ENCODE results near the gene HSF4.

The HSF4 gene

GRCh38 chr16:67200491-67200890 is 35.9 kb downstream of the HSF4 start:
- in situ Hi-C loops (cut with MboI; ENCODE audit: low sequenced_read_pairs), result no loop called here

DNA sequence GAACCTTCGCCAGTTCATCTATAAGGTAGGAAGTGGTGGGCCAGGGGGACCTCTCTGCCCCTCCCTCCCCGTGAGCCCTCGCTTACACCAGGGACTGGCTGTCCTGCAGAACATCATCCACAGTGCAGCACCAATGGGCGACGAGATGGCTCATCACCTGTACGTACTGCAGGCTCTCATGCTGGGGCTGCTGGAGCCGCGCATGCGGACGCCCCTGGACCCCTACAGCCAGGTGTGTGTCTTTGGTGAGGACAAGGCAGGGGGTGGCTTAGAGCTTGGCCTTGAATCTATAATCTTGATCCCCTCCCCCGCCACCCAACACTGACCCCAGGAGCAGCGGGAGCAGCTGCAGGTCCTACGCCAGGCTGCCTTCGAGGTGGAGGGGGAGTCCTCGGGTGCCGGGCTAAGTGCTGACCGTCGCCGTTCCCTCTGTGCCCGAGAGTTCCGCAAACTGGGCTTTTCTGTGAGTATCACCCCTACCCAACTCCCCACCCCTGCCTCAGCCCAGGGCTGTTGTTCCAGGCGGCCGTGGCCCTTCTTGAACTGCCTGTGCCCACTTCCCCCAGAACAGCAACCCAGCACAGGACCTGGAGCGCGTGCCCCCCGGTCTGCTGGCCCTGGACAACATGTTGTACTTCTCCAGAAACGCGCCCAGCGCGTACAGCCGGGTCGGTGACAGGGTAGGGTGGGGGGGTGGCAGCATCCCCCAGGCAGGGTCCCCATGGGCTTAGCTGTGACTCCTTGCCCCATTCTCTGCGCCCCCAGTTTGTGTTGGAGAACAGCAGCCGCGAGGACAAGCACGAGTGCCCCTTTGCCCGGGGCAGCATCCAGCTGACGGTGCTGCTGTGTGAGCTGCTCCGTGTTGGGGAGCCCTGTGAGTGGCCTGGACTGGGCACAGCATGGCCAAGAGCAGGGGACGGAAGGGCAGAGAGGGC is 37.1 kb downstream of the HSF4 start:
- in situ Hi-C loops (cut with MboI; ENCODE audit: low sequenced_read_pairs), result no loop called here

- in situ Hi-C loops (cut with MboI; ENCODE audit: low sequenced_read_pairs), result no loop called here
Measured at GRCh38 chr16:67202426-67202825, 37.9 kb downstream of the HSF4 start.

DNA sequence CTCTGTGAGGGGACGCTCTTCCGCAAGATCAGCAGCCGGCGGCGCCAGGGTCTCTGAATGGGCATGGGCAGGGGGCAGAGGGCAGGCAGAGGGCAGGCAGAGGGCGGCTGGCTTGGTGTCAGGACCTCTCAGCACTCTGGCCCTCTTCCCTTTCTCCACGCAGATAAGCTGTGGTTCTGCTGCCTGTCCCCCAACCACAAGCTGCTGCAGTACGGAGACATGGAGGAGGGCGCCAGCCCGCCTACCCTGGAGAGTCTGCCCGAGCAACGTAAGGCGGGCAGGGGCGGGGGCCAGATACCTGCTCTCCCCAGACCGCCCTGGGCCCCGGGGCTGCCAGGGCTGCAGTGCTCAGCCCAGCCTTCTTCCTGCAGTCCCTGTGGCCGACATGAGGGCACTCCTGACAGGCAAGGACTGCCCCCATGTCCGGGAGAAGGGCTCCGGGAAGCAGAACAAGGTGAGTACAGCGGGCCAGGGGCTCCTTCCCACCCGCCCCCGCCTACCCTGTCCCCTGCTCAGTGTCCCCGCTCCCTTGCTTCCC is 38.5 kb downstream of the HSF4 start:
- in situ Hi-C loops (cut with MboI; ENCODE audit: low sequenced_read_pairs), result no loop called here

DNA sequence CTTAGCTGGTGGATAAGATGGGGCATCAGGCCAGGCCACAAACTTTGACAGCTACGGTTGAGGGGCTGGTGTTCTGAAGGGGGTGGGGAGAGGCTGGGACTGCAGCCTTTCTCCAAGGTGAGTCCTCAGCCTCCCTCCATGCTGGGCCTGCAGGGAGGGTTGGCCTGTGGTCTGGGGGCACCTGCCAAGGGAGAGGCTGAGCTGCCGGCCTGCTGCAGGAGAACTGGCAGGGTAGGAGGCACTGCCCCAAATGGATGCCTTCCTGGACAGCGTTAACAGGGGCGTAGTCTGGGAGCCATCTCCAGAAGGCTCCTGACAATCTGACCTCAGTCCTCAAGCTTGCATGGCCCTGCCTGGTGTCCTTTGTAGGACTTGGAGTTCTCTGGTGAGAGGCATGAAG is 39.5 kb downstream of the HSF4 start:
- in situ Hi-C loops (cut with MboI; ENCODE audit: low sequenced_read_pairs), result no loop called here

DNA sequence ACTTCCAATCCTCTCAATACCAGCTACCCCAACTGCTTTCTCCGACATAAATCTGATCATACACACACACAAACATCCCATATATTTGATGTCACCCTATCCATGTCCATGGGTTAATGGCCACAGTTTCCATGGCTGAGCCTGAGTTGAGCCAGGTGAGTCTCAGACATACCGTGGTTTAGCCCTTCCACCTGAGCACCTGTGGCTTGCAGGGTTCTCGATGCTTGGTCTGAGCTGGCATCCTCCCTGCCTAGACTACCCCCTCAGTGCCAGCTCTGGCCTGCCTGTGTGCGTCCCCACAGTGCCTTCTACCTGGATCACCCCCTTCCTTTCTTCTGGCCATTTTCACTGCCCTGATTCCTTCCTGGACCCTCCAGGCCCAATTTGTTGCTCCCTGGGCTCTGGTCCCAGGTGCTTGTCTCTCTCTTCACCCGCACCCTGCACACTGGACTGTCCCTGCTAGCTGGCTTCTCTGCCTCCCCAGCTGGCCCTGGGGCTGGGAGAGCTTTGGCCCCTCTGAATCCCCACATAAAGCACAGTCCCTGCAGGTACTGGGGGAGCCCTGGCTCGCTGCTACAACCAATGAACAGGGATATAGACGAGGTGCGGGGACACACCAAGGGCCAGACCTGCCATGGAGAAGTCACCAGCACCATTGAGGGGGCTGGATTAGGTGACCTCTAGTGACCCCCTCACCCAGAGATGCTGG is 41.7 kb downstream of the HSF4 start:
- in situ Hi-C loops (cut with MboI; ENCODE audit: low sequenced_read_pairs), result no loop called here

DNA sequence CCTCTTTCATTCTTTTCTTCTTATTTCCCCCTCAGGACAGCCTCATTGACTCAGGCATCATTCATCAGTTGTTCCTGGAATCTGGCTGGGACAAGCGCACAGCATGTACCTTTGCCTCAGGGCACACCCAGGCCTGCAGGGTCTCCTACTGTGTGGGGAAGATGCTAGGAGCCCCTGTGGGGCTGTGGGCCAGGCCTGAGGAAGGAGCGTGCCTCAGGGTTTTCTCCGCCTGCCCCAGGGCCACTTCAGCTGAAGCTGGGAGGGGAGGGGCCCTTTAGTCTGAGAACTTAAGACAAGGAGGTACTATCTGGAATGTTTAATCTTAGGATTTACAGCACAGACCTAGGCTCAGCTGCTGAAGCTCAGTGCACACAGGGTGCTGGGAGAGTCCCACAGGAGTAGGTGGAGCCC is 42.3 kb downstream of the HSF4 start:
- in situ Hi-C loops (cut with MboI; ENCODE audit: low sequenced_read_pairs), result no loop called here

DNA sequence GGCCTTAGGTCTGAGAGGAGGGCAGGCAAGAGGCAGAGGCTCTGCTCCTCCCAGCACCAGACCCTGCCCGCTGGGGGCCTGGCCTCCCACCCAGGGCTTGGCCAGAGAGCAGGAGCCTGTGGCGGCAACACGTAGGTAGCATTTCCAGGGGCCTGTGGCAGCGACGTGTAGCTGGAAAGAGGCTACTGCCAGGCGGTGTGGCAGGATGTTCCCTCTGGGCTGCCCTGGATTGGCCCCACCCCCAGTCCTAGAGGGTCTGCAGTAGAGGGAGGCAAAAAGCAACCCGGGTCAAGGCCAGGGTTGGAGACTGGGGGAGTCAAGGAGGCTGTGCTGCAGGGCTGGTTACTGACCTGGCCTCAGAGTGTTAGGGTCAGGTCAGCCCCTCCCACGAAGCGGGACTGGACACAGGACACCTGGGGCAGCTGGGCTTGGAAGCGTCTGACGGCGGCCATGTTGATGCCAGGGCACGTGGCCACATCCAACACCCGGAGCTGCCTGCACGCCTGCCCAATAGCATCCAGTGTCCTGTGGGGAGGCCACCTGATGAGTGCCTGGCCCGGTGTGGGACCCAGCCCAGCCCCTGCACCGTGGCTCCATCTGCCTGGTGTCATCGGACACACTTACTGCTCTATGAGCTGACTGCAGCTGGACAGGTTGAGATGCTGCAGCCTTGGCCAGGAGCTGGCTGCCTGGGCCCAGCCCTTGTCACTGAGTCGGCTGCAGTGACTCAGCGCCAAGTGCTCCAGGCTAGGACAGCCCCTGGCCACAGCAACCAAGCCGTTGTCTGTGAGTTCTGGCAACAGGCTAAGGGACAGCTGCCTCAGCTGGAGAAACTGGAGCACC is 42.9 kb downstream of the HSF4 start:
- in situ Hi-C loops (cut with MboI; ENCODE audit: low sequenced_read_pairs), result no loop called here

DNA sequence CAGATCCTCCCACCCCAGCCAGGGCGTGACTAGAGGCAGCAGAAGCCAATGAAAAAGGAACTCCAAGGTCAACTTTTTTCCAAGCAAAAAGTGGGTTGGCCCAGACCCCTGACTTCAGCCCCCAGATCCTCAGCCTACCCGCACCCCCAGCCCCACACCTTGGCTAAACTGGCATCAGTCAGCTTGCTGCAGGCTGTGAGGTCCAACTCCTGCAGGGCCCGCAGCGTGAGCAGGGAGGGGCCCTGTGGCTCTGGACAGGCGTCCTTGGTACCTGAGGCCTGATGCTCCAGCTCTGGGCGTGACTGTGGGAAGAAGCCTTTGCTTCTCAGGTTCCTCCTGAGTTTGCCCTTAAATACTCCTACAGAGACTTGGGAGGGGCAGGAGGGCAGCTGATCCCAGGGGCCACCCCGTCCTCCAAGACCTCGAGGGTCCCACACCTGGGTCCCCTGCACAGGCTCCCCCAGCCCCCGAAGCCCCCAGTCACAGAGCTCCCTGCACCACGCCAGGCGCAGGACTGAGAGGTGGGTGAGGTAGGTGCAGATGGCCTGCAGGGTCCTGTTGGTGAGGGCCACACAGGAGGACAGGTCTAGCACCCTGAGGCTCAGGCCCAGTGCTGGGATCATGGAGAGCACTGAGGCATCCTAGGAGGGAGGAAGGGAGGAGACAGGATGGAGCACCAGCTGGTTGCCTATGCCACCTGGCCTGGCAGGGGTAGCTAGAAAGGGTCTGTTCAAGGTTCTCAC is 43.8 kb downstream of the HSF4 start:
- in situ Hi-C loops (cut with MboI; ENCODE audit: low sequenced_read_pairs), result no loop called here

DNA sequence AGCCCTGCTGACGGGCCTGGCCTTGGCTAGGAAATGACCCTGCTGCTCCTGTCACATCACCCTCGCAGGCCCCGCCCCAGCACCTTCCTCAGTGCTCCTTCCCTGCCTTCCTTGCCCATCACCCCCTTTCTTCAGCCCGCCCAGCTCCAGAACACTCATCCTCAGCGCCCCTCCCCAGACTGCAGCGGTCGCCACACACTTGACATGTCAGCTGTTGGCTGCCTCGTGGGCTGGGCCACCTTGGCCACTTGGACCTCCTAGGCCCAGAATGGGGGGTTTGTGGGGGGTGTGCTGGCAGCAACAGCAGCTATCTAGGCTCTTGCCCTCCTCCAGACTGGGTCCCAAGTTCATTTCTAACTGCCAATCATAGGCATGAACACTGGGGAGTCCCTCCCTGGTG is 45.0 kb downstream of the HSF4 start:
- in situ Hi-C loops (cut with MboI; ENCODE audit: low sequenced_read_pairs), result no loop called here

DNA sequence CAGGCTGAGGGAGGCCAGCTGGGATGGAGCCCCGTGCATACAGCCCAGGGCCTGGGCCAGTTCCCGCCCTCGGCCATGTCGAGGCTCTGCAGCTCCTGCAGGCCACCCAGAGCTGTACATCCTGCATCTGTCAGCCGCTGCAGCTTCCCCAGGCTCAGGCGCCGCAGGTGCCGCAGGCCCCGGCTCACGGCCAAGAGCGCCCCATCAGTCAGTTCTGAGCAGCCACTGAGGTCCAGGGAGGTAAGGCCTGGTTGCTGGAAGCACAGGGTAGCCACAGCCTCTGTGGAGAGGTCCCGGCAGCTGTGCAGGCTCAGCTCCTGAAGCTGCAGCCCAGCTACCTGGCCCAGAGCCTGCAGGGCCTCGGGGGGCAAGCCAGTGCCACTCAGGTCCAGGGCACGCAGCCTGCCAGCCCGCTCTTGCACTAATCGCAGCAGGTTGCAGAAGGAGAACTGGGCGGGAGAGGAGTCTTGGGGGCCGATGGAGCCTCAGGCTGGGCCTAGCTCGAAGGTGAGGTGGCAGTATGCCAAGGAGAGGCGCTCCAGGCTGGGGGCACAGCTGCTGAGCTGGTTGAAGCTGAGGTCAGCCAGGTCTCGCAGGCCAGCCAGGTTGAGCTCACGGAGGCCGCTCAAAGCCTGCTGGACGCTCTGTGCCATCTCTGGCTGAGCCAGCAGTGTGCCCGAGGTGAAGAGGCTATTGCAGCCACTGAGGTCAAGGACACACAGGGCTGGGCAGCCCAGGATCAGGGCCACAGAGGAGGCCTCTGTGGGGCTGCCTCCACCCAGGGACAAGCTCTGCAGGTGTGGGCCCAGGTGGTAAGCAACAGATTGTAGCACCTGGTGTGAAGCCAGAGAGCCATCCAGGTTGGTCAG is 45.8 kb downstream of the HSF4 start:
- in situ Hi-C loops (cut with MboI; ENCODE audit: low sequenced_read_pairs), result no loop called here

DNA sequence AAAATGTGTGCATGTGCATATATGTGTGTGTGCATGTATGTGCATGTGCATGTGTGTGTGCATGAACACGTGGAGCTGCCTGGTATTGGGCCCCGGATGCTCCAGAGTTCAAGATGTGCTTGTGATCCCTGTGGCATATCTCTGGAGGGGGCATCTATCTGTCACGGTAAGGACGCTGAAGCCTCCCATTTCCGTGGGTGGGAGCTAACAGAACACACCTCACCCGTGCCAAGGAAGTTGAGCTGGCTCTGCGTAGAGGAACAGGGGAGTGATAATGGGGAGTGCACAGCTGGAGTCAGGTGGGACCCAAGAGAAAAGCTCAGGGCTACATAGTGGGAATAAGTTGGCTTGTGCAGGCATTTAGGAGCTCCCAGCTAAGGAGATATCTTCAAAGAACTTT is 47.1 kb downstream of the HSF4 start:
- in situ Hi-C loops (cut with MboI; ENCODE audit: low sequenced_read_pairs), result no loop called here

- in situ Hi-C loops (cut with MboI; ENCODE audit: low sequenced_read_pairs), result no loop called here
Measured at GRCh38 chr16:67212766-67213165, 48.2 kb downstream of the HSF4 start.

GRCh38 chr16:67213197-67214019 is 48.9 kb downstream of the HSF4 start:
- in situ Hi-C loops (cut with MboI; ENCODE audit: low sequenced_read_pairs), result no loop called here

GRCh38 chr16:67215706-67216105 is 51.2 kb downstream of the HSF4 start:
- in situ Hi-C loops (cut with MboI; ENCODE audit: low sequenced_read_pairs), result no loop called here

DNA sequence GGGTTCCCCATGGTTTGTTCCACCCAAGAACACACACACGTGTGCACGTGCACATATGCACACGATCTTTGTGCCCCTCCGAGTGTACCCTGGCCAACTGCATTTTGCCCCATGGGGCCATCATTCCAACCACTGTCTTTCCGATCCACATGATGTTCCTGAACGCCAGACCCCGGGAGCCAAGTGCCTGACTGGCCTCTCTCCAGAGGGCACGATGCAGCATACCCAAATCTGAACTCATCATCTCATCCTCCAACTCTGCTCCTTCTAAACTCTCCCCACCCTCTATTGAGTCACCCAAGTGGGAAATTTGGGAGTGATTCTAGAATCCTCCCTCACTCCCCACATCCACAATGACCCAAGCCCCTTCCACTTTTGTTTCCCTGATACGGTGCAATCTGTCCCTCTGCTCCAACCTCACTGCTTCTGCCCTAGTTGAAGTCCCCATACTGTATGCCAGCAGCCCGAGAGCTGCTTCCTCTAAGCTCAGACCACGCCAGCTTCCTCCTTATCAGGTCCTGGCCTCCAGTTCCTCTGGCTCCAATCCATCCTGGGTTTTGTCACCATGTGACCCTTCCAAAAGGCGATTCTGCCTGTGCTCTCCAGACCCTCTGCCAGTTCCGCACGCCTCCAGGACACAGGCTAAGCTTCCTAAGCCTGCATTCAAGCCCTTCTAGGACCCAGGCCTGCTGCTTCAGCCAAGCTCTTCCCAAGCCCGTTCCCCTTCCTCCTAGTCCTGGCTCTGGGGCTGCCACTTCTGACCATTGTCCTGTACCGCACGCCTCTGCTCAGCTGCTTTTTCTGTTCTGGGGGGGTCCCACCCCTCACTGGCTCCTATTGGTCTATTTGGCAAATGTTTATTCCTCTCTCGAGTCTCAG is 52.3 kb downstream of the HSF4 start:
- in situ Hi-C loops (cut with MboI; ENCODE audit: low sequenced_read_pairs), result no loop called here

Measured in hTERT RPE-1 (cell line).